SH-SY5Y (cell line): ENCODE measurements around the gene AP1G1.

Experiments used
- GATA2 ChIP-seq: IDR thresholded peaks from 2 replicates; pipeline ENCODE4 v1.6.1; 2011; ENCODE audit warnings: mild to moderate bottlenecking, low read depth, low read length
- GATA3 ChIP-seq: IDR thresholded peaks from 2 replicates; pipeline ENCODE4 v1.6.1; 2011; ENCODE audit warnings: low read depth, mild to moderate bottlenecking, low read length, moderate library complexity

DNA sequence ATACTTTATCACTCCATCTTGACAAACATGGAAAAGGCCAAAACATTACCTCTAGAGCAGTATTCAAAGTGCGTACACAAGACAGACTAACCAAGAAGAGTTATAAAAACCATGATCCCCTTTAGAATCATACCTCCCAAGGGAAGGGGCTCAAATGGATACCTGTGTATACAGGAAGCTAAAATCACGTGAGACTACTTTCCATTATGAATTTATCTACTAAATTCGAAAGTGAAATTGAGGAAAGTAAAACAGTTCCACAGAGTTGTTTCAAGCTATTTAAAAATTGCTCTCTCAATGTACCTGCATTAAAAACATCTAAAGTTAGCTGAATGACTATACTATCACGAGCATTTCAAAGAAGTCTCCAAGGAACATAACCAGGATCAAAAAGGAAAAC, 32.7 kb downstream of the AP1G1 start:
- TF ChIP-seq GATA3 (no peak), GATA2 (no peak)
